BJ (cell line): ENCODE results near the gene TNIP1. TPM values are rescaled to one million over a fixed set of nuclear protein-coding genes. Genes with fewer than 3 reads are reported as not detected.

Experiments used
- CTCF ChIA-PET: fragments of 350-600 bp; formaldehyde crosslinking; extraction: SDS; loops from one replicate; lab custom pipeline; 2021; ENCODE audit warnings: antibody characterized with exemption, inconsistent platforms; lab: Yijun Ruan, JAX
- POLR2A ChIA-PET: fragments of 300-600 bp; sonication (Branson Sonifier 250); formaldehyde crosslinking; extraction: SDS; loops from one replicate; lab custom pipeline; 2021; ENCODE audit warnings: antibody characterized with exemption; lab: Charles Lee
- DNase-seq: peaks from one replicate; pipeline ENCODE4 v3.0.0-alpha.2; 2011; ENCODE audit warnings: low read depth
- H3K27me3 ChIP-seq: 2 replicates; pipeline ENCODE4 v1.6.0; 2011; ENCODE audit warnings: low read length; ENCODE audit not compliant: control insufficient read depth, insufficient read depth
- H3K36me3 ChIP-seq: 2 replicates; pipeline ENCODE4 v1.5.1; 2011; ENCODE audit warnings: low read length; ENCODE audit not compliant: control insufficient read depth, insufficient read depth
- H3K4me3 ChIP-seq: 2 replicates; pipeline ENCODE4 v1.5.1; 2011; ENCODE audit warnings: low read depth, mild to moderate bottlenecking, control low read depth, low read length
- polyA plus RNA-seq: library from polyadenylated mRNA; depleted of rRNA; stranded (reverse); fragments of >200 nt; gene quantifications from 2 replicates; pipeline ENCODE4 v1.2.3, GENCODE V29; 2011
- TF ChIP-seq, protein P1 (sequence below): IDR thresholded peaks from 2 replicates; pipeline ENCODE4 v1.5.1; 2011; ENCODE audit warnings: low read depth, mild to moderate bottlenecking, control low read depth, inconsistent platforms, low read length, moderate library complexity; ENCODE audit not compliant: insufficient read depth

The TNIP1 gene
- polyA plus RNA-seq, 1 experiment = 80.8 TPM

DNA sequence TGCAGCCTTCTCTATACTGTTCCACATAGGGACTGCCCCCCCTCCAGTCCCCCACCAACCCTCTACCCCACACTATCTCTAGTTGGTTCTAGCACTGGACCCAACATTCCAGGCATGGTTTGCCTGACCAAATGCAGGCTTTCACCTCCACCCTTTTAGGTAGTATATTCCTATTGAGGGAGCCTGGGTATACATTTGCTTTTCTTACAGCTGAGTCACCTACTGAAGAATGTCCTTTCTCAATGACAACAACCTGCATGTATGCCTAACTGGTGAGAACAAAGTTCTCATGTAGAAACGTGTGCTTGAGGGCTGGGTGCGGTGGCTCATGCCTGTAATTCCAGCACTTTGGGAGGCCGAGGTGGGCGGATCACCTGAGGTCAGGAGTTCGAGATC, 8.2 kb downstream of the TNIP1 start:
- POLR2A ChIA-PET = interaction anchor here (0.6 to 0.9 kb wide), 2 partner anchors 11 to 698 kb away, joined by 3 to 5 read pairs; no protein-coding TSS in a partner anchor
- H3K27me3 ChIP-seq = no peaks in the 10 kb centered on the region
- TF ChIP-seq, protein P1, sequence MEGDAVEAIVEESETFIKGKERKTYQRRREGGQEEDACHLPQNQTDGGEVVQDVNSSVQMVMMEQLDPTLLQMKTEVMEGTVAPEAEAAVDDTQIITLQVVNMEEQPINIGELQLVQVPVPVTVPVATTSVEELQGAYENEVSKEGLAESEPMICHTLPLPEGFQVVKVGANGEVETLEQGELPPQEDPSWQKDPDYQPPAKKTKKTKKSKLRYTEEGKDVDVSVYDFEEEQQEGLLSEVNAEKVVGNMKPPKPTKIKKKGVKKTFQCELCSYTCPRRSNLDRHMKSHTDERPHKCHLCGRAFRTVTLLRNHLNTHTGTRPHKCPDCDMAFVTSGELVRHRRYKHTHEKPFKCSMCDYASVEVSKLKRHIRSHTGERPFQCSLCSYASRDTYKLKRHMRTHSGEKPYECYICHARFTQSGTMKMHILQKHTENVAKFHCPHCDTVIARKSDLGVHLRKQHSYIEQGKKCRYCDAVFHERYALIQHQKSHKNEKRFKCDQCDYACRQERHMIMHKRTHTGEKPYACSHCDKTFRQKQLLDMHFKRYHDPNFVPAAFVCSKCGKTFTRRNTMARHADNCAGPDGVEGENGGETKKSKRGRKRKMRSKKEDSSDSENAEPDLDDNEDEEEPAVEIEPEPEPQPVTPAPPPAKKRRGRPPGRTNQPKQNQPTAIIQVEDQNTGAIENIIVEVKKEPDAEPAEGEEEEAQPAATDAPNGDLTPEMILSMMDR = no peak
- peaks cover 3% of the 10 kb centered on the region; the same call in 1 of the 2 replicates for H3K36me3 ChIP-seq
- H3K4me3 ChIP-seq = no peak overlapping the region
- CTCF ChIA-PET = interaction anchor here (1.0 to 3.7 kb wide), 5 partner anchors 15 to 60 kb away, joined by 3 to 12 read pairs (median 4); no protein-coding TSS in a partner anchor
- no peak for DNase-seq

DNA sequence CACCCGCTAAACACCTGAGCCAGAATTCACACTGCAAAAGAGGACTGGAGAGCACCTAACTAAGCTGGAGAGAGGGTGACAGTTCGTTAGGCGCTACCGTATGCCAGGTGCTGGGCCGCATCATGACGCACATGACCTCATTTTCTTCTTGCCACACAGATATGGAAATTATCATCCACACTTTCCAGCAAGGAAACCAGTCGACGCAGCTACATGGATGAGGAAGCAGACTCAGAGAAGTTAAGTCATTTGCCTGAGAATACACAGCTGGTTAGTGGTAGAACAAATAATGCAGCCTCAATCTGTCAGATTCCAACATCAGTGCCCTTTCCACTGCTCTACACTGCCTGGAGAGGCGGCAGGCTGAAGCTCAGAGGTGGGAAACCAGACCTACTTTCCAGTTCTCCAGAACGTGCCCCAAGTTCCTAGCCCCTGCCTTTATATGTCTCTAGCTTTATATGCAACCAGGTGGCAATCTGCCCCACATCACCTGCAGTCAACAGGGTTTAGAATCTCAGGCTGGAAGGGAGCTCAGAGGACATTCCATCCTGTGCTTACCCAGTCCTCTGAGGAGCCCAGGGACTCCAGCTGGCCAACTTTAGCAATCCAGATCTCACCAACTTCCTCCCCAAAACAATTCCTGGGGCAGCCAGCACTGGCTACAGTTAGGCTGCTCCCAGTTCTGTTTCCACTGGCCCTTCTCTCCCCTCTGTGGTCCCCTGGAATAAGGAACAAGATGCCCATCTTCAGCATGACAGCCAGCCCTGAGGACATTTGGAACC, 8.8 kb downstream of the TNIP1 start:
- DNase-seq = no peak
- TF ChIP-seq, protein P1 = no peak
- Histone ChIP-seq H3K27me3 (no peaks in the 10 kb centered on the region), H3K36me3 (peaks cover 7% of the 10 kb centered on the region; the same call in 1 of the 2 replicates), H3K4me3 (no peak overlapping the region)
- POLR2A ChIA-PET = interaction anchor here (0.6 to 0.9 kb wide), 3 partner anchors 10 to 698 kb away, joined by 3 to 5 read pairs (median 4); no protein-coding TSS in a partner anchor
- CTCF ChIA-PET = interaction anchor here (0.6 to 3.7 kb wide), 8 partner anchors 14 to 281 kb away, joined by 3 to 12 read pairs (median 4); no protein-coding TSS in a partner anchor

DNA sequence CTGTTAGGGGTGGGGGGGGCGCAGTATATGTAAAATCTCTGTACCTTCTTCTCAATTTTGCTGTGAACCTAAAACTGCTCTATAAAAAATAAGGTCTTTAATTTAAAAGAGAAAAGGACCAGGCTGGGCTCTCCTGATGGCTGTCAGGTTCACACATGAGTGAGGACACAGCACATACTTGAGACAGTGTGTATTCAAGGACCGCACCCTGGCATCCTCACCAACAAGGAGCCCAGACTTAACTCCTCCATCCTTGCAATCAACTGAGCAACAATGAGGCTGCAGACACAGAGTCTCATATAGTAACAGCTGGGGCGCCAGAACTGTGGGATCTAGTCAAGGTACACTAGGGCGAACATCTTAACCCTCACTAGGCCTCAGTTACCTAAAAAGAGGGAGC, 9.8 kb downstream of the TNIP1 start:
- ChIA-PET CTCF (interaction anchor here (1.1 to 3.6 kb wide), 5 partner anchors 10 to 45 kb away, joined by 4 to 26 read pairs (median 5); no protein-coding TSS in a partner anchor), POLR2A (no interaction called here)
- H3K36me3 ChIP-seq = peaks cover 10% of the 10 kb centered on the region
- no peak overlapping the region for H3K4me3 ChIP-seq
- no peak for DNase-seq
- TF ChIP-seq, protein P1 = no peak
- H3K27me3 ChIP-seq = no peaks in the 10 kb centered on the region

DNA sequence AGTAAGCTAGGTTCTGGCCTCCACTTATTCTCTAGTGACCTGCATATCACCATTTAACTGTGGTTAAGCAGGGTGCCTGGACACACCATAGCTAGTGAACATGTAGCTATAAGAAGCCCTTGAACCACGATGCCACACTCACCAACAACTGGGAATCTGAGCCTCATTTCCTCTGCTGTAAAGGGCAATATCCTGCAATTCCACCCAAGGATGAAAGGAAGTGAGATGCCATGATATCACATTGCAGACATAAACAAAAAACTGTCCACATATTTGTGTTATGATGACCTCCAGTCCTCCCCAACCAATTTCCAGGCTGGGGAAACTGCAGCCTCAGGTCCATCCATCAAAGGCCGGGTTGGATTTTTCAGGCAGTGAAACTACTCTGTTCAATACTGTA, 10.4 kb downstream of the TNIP1 start:
- Histone ChIP-seq H3K27me3 (no peaks in the 10 kb centered on the region), H3K4me3 (no peak overlapping the region), H3K36me3 (peaks cover 10% of the 10 kb centered on the region)
- ChIA-PET CTCF (interaction anchor here (1.1 to 3.6 kb wide), 4 partner anchors 10 to 45 kb away, joined by 5 to 26 read pairs (median 6); no protein-coding TSS in a partner anchor), POLR2A (no interaction called here)
- no peak for DNase-seq
- TF ChIP-seq, protein P1 = no peak
